ENCODE data around the gene ATP13A3. TPM values are rescaled to one million over a fixed set of nuclear protein-coding genes. Genes with fewer than 3 reads are reported as not detected.

The ATP13A3 gene
- total and polyA plus RNA-seq, 2 donors (not counting 1 experiment from before 2014, with no cell fraction given) = 6.1 to 61.1 TPM

DNA sequence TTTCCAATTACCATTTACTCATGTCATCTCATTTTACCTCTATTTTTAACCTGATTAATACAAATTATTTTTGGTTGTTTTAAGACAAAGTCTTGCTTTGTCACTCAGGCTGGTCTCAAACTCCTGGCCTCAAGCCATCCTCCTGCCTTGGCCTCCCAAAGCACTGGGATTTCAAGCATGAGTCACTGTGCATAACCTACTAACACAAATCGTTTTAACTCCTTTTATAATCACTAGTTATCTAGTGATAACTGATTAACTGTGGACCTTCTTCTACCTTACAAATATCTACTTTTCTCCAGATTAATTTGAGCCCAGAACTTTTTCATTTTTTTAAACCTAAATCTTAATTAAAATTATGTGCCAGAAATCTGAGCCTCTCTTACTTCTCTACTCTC is 4.6 kb downstream of the ATP13A3 start:
- intact Hi-C loops (cut with micrococcal nuclease) = no loop called here
- H3K9ac ChIP-seq (ENCODE audit: low read length) = no peak overlapping the region
- H4K20me1 ChIP-seq (ENCODE audit: control insufficient read depth, insufficient read depth, low read length, poor library complexity, severe bottlenecking) = peaks cover 19% of the 10 kb centered on the region
- H3K27me3 ChIP-seq (replicated peaks in 1 of 4; ENCODE audit: control extremely low read depth in 1 of 4, control insufficient read depth in 3 of 4, insufficient read depth in 4 of 4, low read length in 3 of 4) = no peaks in the 10 kb centered on the region
- TF ChIP-seq, protein P1, sequence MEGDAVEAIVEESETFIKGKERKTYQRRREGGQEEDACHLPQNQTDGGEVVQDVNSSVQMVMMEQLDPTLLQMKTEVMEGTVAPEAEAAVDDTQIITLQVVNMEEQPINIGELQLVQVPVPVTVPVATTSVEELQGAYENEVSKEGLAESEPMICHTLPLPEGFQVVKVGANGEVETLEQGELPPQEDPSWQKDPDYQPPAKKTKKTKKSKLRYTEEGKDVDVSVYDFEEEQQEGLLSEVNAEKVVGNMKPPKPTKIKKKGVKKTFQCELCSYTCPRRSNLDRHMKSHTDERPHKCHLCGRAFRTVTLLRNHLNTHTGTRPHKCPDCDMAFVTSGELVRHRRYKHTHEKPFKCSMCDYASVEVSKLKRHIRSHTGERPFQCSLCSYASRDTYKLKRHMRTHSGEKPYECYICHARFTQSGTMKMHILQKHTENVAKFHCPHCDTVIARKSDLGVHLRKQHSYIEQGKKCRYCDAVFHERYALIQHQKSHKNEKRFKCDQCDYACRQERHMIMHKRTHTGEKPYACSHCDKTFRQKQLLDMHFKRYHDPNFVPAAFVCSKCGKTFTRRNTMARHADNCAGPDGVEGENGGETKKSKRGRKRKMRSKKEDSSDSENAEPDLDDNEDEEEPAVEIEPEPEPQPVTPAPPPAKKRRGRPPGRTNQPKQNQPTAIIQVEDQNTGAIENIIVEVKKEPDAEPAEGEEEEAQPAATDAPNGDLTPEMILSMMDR (IDR thresholded peaks at IDR 0.05) = no peak
- no peak for TF ChIP-seq EZH2 (IDR thresholded peaks at IDR 0.05; ENCODE audit: borderline replicate concordance, insufficient read depth, low read depth, low read length, poor library complexity, severe bottlenecking)
- no peaks in the 10 kb centered on the region for H3K9me3 ChIP-seq (ENCODE audit: control extremely low read depth in 1 of 3, control insufficient read depth in 2 of 3, insufficient read depth in 1 of 3, low read length in 2 of 3)
- DNase-seq (no peak), ATAC-seq (ENCODE audit: low read depth) (no peak)
- CTCF ChIA-PET = no interaction called here
- Mint-ChIP-seq H3K27me3 (no peaks in the 10 kb centered on the region), H3K27ac (no peak overlapping the region), H3K4me3 (no peak overlapping the region), H3K4me1 (peaks cover 24% of the 10 kb centered on the region), H3K9me3 (ENCODE audit: insufficient read depth) (no peaks in the 10 kb centered on the region)
- H3K36me3 ChIP-seq (replicated peaks in 1 of 2; ENCODE audit: control extremely low read depth in 1 of 2, control insufficient read depth in 1 of 2, extremely low read depth in 1 of 2, insufficient read depth in 2 of 2, low read length in 1 of 2) = peaks cover 6 to 7% of the 10 kb centered on the region in 2 experiments
- H3K79me2 ChIP-seq (ENCODE audit: control insufficient read depth, insufficient read depth, low read length) = peaks cover 85% of the 10 kb centered on the region
- H3K27ac ChIP-seq (ENCODE audit: low read length in 2 of 2) = no peak overlapping the region
- POLR2A ChIA-PET = no interaction called here
- peaks cover 12 to 13% of the 10 kb centered on the region in 2 donors for H3K4me1 ChIP-seq (ENCODE audit: control insufficient read depth in 2 of 2, insufficient read depth in 2 of 2, low read length in 2 of 2)
- H3K4me2 ChIP-seq (replicated peaks; ENCODE audit: low read depth, low read length, poor library complexity, severe bottlenecking) = no peak overlapping the region
- no CpG with 5 or more reads among the region's 1 CpG for WGBS (ENCODE audit: insufficient coverage)
- H3K4me3 ChIP-seq (ENCODE audit: control extremely low read depth in 1 of 5, extremely low read depth in 1 of 5, insufficient read depth in 1 of 5, low read depth in 2 of 5, low read length in 4 of 5) = no peak overlapping the region
- no peak overlapping the region for H2AFZ ChIP-seq (ENCODE audit: insufficient read depth, low read depth, low read length, poor library complexity, severe bottlenecking)

DNA sequence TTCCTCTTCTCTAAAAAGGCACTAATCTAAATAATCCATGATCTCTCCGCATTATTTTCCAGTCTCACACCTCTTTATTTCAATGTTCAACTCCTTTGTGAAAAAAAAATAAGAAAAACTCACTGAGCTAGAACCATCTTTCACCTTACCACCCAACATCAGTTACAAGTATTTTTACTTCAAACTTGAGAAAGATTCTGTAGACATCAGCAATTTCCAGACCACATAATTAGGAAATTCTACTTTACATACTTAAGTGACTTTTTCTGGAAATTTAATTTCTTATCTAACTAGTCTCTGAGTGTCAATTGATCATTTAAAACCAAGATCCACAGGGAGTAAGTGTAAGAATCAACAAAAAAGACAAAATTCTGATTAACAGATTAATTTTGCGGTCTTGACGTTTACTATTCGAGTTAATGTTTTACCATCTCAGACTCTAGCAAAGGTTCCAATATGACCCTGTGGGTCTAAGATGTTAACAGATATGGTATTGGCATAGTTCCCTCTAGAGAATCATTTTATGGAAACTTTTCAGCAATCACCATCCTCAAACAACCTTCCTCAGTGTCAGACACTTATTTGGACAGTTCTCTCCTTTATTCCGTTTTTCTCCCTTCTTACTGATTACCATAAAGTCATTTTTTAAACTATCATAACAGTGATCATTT is 5.1 kb downstream of the ATP13A3 start:
- no peak overlapping the region for H3K27ac Mint-ChIP-seq
- Histone ChIP-seq H2AFZ (ENCODE audit: insufficient read depth, low read depth, low read length, poor library complexity, severe bottlenecking) (no peak overlapping the region), H3K27ac (ENCODE audit: low read length in 2 of 2) (no peak overlapping the region), H3K79me2 (ENCODE audit: control insufficient read depth, insufficient read depth, low read length) (peaks cover 90% of the 10 kb centered on the region), H3K4me2 (replicated peaks; ENCODE audit: low read depth, low read length, poor library complexity, severe bottlenecking) (no peak overlapping the region), H3K9me3 (ENCODE audit: control extremely low read depth in 1 of 3, control insufficient read depth in 2 of 3, insufficient read depth in 1 of 3, low read length in 2 of 3) (no peaks in the 10 kb centered on the region), H3K4me1 (ENCODE audit: control insufficient read depth in 2 of 2, insufficient read depth in 2 of 2, low read length in 2 of 2) (peaks cover 11 to 12% of the 10 kb centered on the region in 2 donors), H3K36me3 (replicated peaks in 1 of 2; ENCODE audit: control extremely low read depth in 1 of 2, control insufficient read depth in 1 of 2, extremely low read depth in 1 of 2, insufficient read depth in 2 of 2, low read length in 1 of 2) (peaks cover 6 to 7% of the 10 kb centered on the region in 2 experiments), H4K20me1 (ENCODE audit: control insufficient read depth, insufficient read depth, low read length, poor library complexity, severe bottlenecking) (peaks cover 22% of the 10 kb centered on the region), H3K27me3 (replicated peaks in 1 of 4; ENCODE audit: control extremely low read depth in 1 of 4, control insufficient read depth in 3 of 4, insufficient read depth in 4 of 4, low read length in 3 of 4) (no peaks in the 10 kb centered on the region), H3K4me3 (ENCODE audit: control extremely low read depth in 1 of 5, extremely low read depth in 1 of 5, insufficient read depth in 1 of 5, low read depth in 2 of 5, low read length in 4 of 5) (no peak overlapping the region), H3K9ac (ENCODE audit: low read length) (no peak overlapping the region)
- CTCF ChIA-PET = interaction anchor here (0.8 to 3.3 kb wide), 3 partner anchors 9 to 113 kb away, joined by 3 to 14 read pairs (median 8); no protein-coding TSS in a partner anchor
- intact Hi-C loops (cut with micrococcal nuclease) = no loop called here
- ATAC-seq (ENCODE audit: low read depth) (no peak), DNase-seq (no peak)
- peaks cover 21% of the 10 kb centered on the region for H3K4me1 Mint-ChIP-seq
- TF ChIP-seq EZH2 (IDR thresholded peaks at IDR 0.05; ENCODE audit: borderline replicate concordance, insufficient read depth, low read depth, low read length, poor library complexity, severe bottlenecking) = no peak
- TF ChIP-seq, protein P1 (IDR thresholded peaks at IDR 0.05) = no peak
- POLR2A ChIA-PET = no interaction called here
- no peaks in the 10 kb centered on the region for H3K9me3 Mint-ChIP-seq (ENCODE audit: insufficient read depth)
- 100% methylated on average over 1 of the region's 5 CpGs for WGBS (ENCODE audit: insufficient coverage)
- no peak overlapping the region for H3K4me3 Mint-ChIP-seq
- no peaks in the 10 kb centered on the region for H3K27me3 Mint-ChIP-seq

Measured in B cell (primary cell).